Measurements from ENCODE around the gene KEL.
A peak's percentile ranks its signal among the peaks of the same experiment; 100 is the strongest.

KEL gene

GRCh38 chr7:142896741-142897379, 65.3 kb downstream of the KEL start:
- peak overlapping the region; percentile 93 for H3K27ac ChIP-seq
- no peak for TF ChIP-seq ZFX (IDR thresholded peaks at IDR 0.05)
- TF ChIP-seq CTCF (conservative IDR thresholded peaks at IDR 0.05) = no peak

GRCh38 chr7:142896151-142896550, 66.0 kb downstream of the KEL start:
- peak overlapping the region; percentile 93 for H3K27ac ChIP-seq
- no peak for TF ChIP-seq ZFX (IDR thresholded peaks at IDR 0.05)
- TF ChIP-seq CTCF (conservative IDR thresholded peaks at IDR 0.05) = no peak

GRCh38 chr7:142894985-142895593, 67.1 kb downstream of the KEL start:
- TF ChIP-seq CTCF (conservative IDR thresholded peaks at IDR 0.05) = no peak
- TF ChIP-seq ZFX (IDR thresholded peaks at IDR 0.05) = no peak
- H3K27ac ChIP-seq = peak overlapping the region; percentile 93

- H3K27ac ChIP-seq = peak overlapping the region; percentile 93
Measured at GRCh38 chr7:142894112-142894984, 67.8 kb downstream of the KEL start.

GRCh38 chr7:142892951-142893350, 69.2 kb downstream of the KEL start:
- TF ChIP-seq ZFX (IDR thresholded peaks at IDR 0.05) (no peak), CTCF (conservative IDR thresholded peaks at IDR 0.05) (no peak)
- H3K27ac ChIP-seq = peak overlapping the region; percentile 93

More at GRCh38 chr7:142894112-142894984, 67.8 kb downstream of the KEL start:
- TF ChIP-seq ZFX (IDR thresholded peaks at IDR 0.05) = peak; percentile 46; the same call in 1 of the 2 replicates
- TF ChIP-seq CTCF (conservative IDR thresholded peaks at IDR 0.05) = no peak

GRCh38 chr7:142891490-142892082, 70.6 kb downstream of the KEL start:
- H3K27ac ChIP-seq = peak overlapping the region; percentile 93; the same call in 1 of the 2 replicates
- no peak for TF ChIP-seq CTCF (conservative IDR thresholded peaks at IDR 0.05)
- TF ChIP-seq ZFX (IDR thresholded peaks at IDR 0.05) = no peak
